ENCODE measurements around the gene CHRNA4. TPM values are rescaled to one million over a fixed set of nuclear protein-coding genes. Genes with fewer than 3 reads are reported as not detected.

The CHRNA4 gene
- total RNA-seq (under 1 TPM in 4 of 9 donors, not detected in 5; 0.06 to 0.57 (median 0.28) TPM), polyA plus RNA-seq (under 1 TPM; 0.20 to 0.32 (median 0.26) TPM)
- long read RNA-seq, donor 1 = 0 reads
- long read RNA-seq, donor 2 = 0 reads
- long read RNA-seq, donor 3 = 0 reads
- long read RNA-seq, donor 4 = 0 reads
- long read RNA-seq, donor 5 = 0 reads
- long read RNA-seq, donor 6 = 0 reads
- long read RNA-seq, donor 7 = 0 reads
- long read RNA-seq, donor 8 = 0 reads
- long read RNA-seq, donor 9 = 0 reads
- long read RNA-seq, donor 10 = 0 reads

GRCh38 chr20:63360850-63361518 lies at the start of gene CHRNA4:
Gene CHRNA4 (minus strand): TSS chr20:63361349. CDS start chr20:63361165, 184 bp downstream.
- H3K27me3 ChIP-seq = peaks cover 36% of the 10 kb centered on the region
- no peaks in the 10 kb centered on the region for H3K9me3 ChIP-seq (replicated peaks in 1 of 3)
- TF ChIP-seq POLR2A (IDR thresholded peaks at IDR 0.05) = no peak
- 2 to 3% (median 2%) methylated on average over 9 to 77 of the region's 79 CpGs; no CpG with 5 or more reads in 1 of the 4 donors for WGBS, 4 donors
- no peaks in the 10 kb centered on the region for H3K4me1 ChIP-seq (replicated peaks in 1 of 2)
- H3K27ac ChIP-seq = no peak within 1 kb of the TSS
- H3K4me3 ChIP-seq = no peak within 1 kb of the TSS
- no peaks in the 10 kb centered on the region for H3K36me3 ChIP-seq (replicated peaks in 1 of 2)
- DNase-seq = no peak
- intact Hi-C loops (cut with DNase I) = no loop called here

GRCh38 chr20:63409834-63410435 lies 48.8 kb upstream of the CHRNA4 start:
- no peak for TF ChIP-seq CTCF (IDR thresholded peaks at IDR 0.05)
- TF ChIP-seq POLR2A (IDR thresholded peaks at IDR 0.05) = no peak
- Histone ChIP-seq H3K36me3 (replicated peaks in 1 of 2) (no peaks in the 10 kb centered on the region), H3K4me1 (replicated peaks in 1 of 2) (no peaks in the 10 kb centered on the region), H3K9me3 (replicated peaks in 1 of 3) (no peaks in the 10 kb centered on the region), H3K27me3 (no peaks in the 10 kb centered on the region), H3K27ac (no peak overlapping the region), H3K4me3 (no peak overlapping the region)
- intact Hi-C loops (cut with DNase I) = no loop called here
- 68 to 87% (median 72%) methylated on average over 3 to 21 of the region's 23 CpGs; no CpG with 5 or more reads in 1 of the 4 donors for WGBS, 4 donors
- no peak for DNase-seq

GRCh38 chr20:63409066-63409833 lies 48.1 kb upstream of the CHRNA4 start:
- TF ChIP-seq CTCF (IDR thresholded peaks at IDR 0.05) (no peak), POLR2A (IDR thresholded peaks at IDR 0.05) (no peak)
- DNase-seq = no peak
- 80 to 90% (median 87%) methylated on average over 14 to 21 of the region's 21 CpGs for WGBS, 4 donors
- Histone ChIP-seq H3K27me3 (no peaks in the 10 kb centered on the region), H3K4me1 (replicated peaks in 1 of 2) (no peaks in the 10 kb centered on the region), H3K27ac (no peak overlapping the region), H3K9me3 (replicated peaks in 1 of 3) (no peaks in the 10 kb centered on the region), H3K36me3 (replicated peaks in 1 of 2) (no peaks in the 10 kb centered on the region), H3K4me3 (no peak overlapping the region)
- intact Hi-C loops (cut with DNase I) = no loop called here

GRCh38 chr20:63408684-63409046 lies 47.5 kb upstream of the CHRNA4 start:
- no peaks in the 10 kb centered on the region for H3K27me3 ChIP-seq
- WGBS, 4 donors = 86 to 93% (median 88%) methylated on average over 20 to 21 of the region's 21 CpGs
- DNase-seq = no peak
- intact Hi-C loops (cut with DNase I) = no loop called here
- H3K4me3 ChIP-seq = no peak overlapping the region
- no peak for TF ChIP-seq POLR2A (IDR thresholded peaks at IDR 0.05)
- TF ChIP-seq CTCF (IDR thresholded peaks at IDR 0.05) = no peak
- H3K4me1 ChIP-seq (replicated peaks in 1 of 2) = no peaks in the 10 kb centered on the region
- H3K9me3 ChIP-seq (replicated peaks in 1 of 3) = no peaks in the 10 kb centered on the region
- H3K27ac ChIP-seq = no peak overlapping the region
- no peaks in the 10 kb centered on the region for H3K36me3 ChIP-seq (replicated peaks in 1 of 2)
